ENCODE results near the gene TMEM161A.

Gene TMEM161A

DNA sequence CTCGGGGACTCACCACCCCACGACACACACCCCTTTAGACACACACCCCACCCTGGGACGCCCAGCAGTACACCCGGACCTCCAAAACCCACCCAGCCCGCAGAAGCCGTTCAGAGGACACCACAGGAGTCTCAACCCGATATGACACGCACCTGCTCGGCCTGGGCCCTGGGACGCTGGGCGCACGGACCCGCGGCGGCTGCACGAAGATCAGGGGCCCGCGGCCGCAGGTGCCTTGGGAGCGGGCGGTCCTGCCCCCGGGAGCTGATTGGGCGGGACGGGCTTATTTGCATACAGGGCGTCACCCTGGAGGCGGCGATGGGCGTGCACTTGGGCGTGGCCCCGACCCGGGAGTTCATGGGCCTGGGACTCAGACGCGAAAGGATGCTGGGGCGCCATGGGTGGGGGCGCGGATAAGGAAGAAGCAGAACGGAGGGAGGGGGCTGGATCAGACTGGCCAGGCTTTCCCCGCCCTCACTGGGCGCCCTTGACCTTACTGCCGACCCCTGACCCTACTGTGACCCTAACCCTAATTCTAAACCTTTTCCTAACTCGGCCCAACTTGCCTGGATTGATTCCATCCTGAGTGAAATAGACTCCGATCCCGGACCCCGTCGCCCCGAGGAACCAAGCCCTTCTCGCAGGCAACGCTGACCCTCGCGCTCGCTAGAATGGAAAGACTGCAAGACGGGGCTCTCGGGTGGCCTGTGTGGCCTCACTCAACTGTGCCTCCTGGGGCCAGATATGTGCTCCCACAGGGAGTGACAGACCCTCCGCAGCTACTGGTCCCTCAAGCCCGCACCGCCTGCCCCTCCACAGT, 32.0 kb upstream of the TMEM161A start, which contains the start of gene MEF2B:
Gene MEF2B (minus strand): TSS at position 211 of the 820 bp plus-strand sequence. CDS start 19,528 bp downstream, outside the sequence.
- Histone ChIP-seq H3K27ac (ENCODE audit: low read depth, low read length, severe bottlenecking) (no peak within 1 kb of the TSS), H3K9me3 (ENCODE audit: control insufficient read depth, low read length) (no peaks in the 10 kb centered on the region), H3K4me1 (ENCODE audit: control insufficient read depth, insufficient read depth, low read length, poor library complexity, severe bottlenecking) (peaks cover 7% of the 10 kb centered on the region), H3K36me3 (ENCODE audit: control insufficient read depth, insufficient read depth, low read length) (no peaks in the 10 kb centered on the region), H3K4me3 (ENCODE audit: extremely low read depth, insufficient read depth, low read length, poor library complexity, severe bottlenecking) (no peak within 1 kb of the TSS)
- whole genome bisulfite sequencing, 2 experiments (ENCODE audit: insufficient coverage in 2 of 2) = 21 to 24% methylated on average over 44 to 47 of the region's 56 CpGs

GRCh38 chr19:19169236-19170052, 31.2 kb upstream of the TMEM161A start:
- no peaks in the 10 kb centered on the region for H3K9me3 ChIP-seq (ENCODE audit: control insufficient read depth, low read length)
- WGBS, 2 experiments (ENCODE audit: insufficient coverage in 2 of 2) = 73 to 78% methylated on average over 9 of the region's 9 CpGs

DNA sequence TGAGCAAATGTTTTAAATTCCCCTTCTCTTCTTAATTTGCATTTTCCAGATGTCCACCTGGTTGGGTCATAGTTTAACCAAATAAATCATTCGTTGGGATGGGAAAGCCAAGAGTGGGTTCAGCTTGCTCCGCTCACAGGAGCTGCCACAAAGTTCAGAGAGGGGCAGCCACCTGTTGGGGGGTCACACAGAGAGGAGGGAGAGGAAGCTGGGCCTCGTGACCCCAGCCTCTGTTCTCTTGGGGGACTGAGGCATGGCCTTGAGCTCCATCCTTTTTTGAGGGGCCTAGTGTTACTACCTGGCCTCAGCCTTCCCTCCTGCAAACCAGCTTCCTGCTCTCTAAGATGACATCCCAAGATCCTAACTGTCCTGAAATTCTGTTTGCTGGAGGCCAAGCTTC, 29.3 kb upstream of the TMEM161A start:
- Histone ChIP-seq H3K9me3 (ENCODE audit: control insufficient read depth, low read length) (no peaks in the 10 kb centered on the region), H3K4me3 (ENCODE audit: extremely low read depth, insufficient read depth, low read length, poor library complexity, severe bottlenecking) (no peak overlapping the region), H3K36me3 (ENCODE audit: control insufficient read depth, insufficient read depth, low read length) (no peaks in the 10 kb centered on the region), H3K4me1 (ENCODE audit: control insufficient read depth, insufficient read depth, low read length, poor library complexity, severe bottlenecking) (peaks cover 7% of the 10 kb centered on the region), H3K27ac (ENCODE audit: low read depth, low read length, severe bottlenecking) (no peak overlapping the region)
- 86 to 100% methylated on average over 1 to 2 of the region's 3 CpGs for WGBS, 2 experiments (ENCODE audit: insufficient coverage in 2 of 2)

More at GRCh38 chr19:19169236-19170052, 31.2 kb upstream of the TMEM161A start:
- Histone ChIP-seq H3K4me3 (ENCODE audit: extremely low read depth, insufficient read depth, low read length, poor library complexity, severe bottlenecking) (no peak overlapping the region), H3K4me1 (ENCODE audit: control insufficient read depth, insufficient read depth, low read length, poor library complexity, severe bottlenecking) (peaks cover 7% of the 10 kb centered on the region), H3K27ac (ENCODE audit: low read depth, low read length, severe bottlenecking) (no peak overlapping the region), H3K36me3 (ENCODE audit: control insufficient read depth, insufficient read depth, low read length) (no peaks in the 10 kb centered on the region)

DNA sequence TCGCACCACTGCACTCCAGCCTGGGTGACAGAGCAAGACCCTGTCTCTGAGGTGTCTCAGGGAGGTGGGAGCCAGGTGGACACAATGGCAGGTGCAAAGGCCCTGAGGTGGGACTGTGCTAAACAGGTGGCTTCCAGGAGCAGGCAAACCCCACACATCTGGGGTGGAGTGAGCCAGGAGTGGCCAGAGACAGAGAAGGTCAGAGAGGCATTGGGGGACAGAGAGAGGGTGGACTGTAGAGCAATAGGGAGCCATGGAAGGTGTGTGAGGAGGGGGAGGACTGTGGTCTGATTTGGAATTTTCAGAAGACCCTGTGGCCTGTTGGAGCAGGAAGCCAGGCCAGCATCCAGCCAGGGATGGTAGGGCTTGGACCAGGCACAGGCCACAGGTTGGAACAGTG, 27.1 kb upstream of the TMEM161A start:
- Histone ChIP-seq H3K4me3 (ENCODE audit: extremely low read depth, insufficient read depth, low read length, poor library complexity, severe bottlenecking) (no peak overlapping the region), H3K36me3 (ENCODE audit: control insufficient read depth, insufficient read depth, low read length) (no peaks in the 10 kb centered on the region), H3K9me3 (ENCODE audit: control insufficient read depth, low read length) (no peaks in the 10 kb centered on the region), H3K4me1 (ENCODE audit: control insufficient read depth, insufficient read depth, low read length, poor library complexity, severe bottlenecking) (no peaks in the 10 kb centered on the region), H3K27ac (ENCODE audit: low read depth, low read length, severe bottlenecking) (no peak overlapping the region)
- WGBS, 2 experiments (ENCODE audit: insufficient coverage in 2 of 2) = 100% methylated on average over 1 of the region's 1 CpG

DNA sequence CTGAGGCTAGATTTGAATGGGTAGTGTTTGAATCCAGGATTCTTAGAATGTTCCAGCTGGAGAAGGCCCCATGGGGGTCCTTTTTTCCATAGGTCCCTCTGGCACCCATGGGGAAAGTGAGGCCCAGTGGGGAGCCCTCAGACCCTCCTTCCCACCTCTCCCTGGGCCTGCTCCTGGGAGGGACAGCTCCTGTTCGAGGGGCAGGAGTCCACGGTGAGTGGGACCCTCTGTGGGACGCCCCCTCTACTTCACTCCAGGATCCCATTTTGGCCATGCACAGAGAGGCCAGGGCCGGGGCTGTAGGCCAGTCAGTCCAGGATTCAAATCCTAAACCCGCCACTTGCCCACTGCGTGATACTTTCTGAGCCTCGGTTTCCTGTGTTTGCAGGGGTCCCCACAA, 24.2 kb upstream of the TMEM161A start:
- Histone ChIP-seq H3K9me3 (ENCODE audit: control insufficient read depth, low read length) (no peaks in the 10 kb centered on the region), H3K27ac (ENCODE audit: low read depth, low read length, severe bottlenecking) (no peak overlapping the region), H3K4me3 (ENCODE audit: extremely low read depth, insufficient read depth, low read length, poor library complexity, severe bottlenecking) (no peak overlapping the region), H3K4me1 (ENCODE audit: control insufficient read depth, insufficient read depth, low read length, poor library complexity, severe bottlenecking) (no peaks in the 10 kb centered on the region), H3K36me3 (ENCODE audit: control insufficient read depth, insufficient read depth, low read length) (no peaks in the 10 kb centered on the region)
- 92 to 93% methylated on average over 7 of the region's 7 CpGs for whole genome bisulfite sequencing, 2 experiments (ENCODE audit: insufficient coverage in 2 of 2)

DNA sequence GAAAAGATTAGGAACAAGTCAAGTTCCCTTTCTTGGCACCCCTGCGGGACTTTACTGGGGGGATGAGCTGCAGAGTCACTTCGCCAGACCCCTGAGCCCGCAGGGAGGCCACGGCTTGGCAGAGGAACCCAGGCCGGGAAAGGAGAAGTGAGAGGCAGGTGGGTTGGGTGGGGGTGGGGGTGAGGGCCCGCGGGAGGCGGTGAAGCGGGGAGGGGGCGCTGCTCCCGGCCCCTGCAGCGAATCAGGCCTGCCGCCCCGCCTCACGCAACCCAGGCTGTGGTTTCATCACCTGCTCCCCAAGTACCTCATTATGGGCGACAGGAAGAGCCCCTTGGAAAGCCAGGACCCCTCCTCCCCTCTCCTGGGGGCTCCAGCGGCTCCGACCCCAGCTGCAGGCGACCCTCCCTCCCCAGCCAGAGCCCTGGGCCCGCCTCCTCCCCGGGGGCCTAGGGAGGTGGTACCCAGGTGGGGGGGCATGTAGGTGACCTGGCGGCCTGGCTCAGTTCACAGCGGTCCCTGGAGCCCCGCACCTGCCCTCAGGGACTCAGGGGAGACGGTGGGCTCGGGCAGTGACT, 22.3 kb upstream of the TMEM161A start:
- Histone ChIP-seq H3K27ac (ENCODE audit: low read depth, low read length, severe bottlenecking) (no peak overlapping the region), H3K4me3 (ENCODE audit: extremely low read depth, insufficient read depth, low read length, poor library complexity, severe bottlenecking) (no peak overlapping the region), H3K36me3 (ENCODE audit: control insufficient read depth, insufficient read depth, low read length) (no peaks in the 10 kb centered on the region), H3K4me1 (ENCODE audit: control insufficient read depth, insufficient read depth, low read length, poor library complexity, severe bottlenecking) (no peaks in the 10 kb centered on the region), H3K9me3 (ENCODE audit: control insufficient read depth, low read length) (no peaks in the 10 kb centered on the region)
- 91 to 94% methylated on average over 6 to 8 of the region's 26 CpGs for WGBS, 2 experiments (ENCODE audit: insufficient coverage in 2 of 2)

GRCh38 chr19:19159534-19159933, 21.3 kb upstream of the TMEM161A start:
- H3K4me1 ChIP-seq (ENCODE audit: control insufficient read depth, insufficient read depth, low read length, poor library complexity, severe bottlenecking) = no peaks in the 10 kb centered on the region
- H3K4me3 ChIP-seq (ENCODE audit: extremely low read depth, insufficient read depth, low read length, poor library complexity, severe bottlenecking) = no peak overlapping the region
- no peaks in the 10 kb centered on the region for H3K9me3 ChIP-seq (ENCODE audit: control insufficient read depth, low read length)
- H3K36me3 ChIP-seq (ENCODE audit: control insufficient read depth, insufficient read depth, low read length) = no peaks in the 10 kb centered on the region
- H3K27ac ChIP-seq (ENCODE audit: low read depth, low read length, severe bottlenecking) = no peak overlapping the region
- WGBS, 2 experiments (ENCODE audit: insufficient coverage in 2 of 2) = 100% methylated on average over 1 of the region's 4 CpGs; no CpG with 5 or more reads in 1 of the 2 experiments

GRCh38 chr19:19157808-19158207, 19.5 kb upstream of the TMEM161A start:
- WGBS, 2 experiments (ENCODE audit: insufficient coverage in 2 of 2) = 80 to 89% methylated on average over 1 to 4 of the region's 6 CpGs
- Histone ChIP-seq H3K9me3 (ENCODE audit: control insufficient read depth, low read length) (no peaks in the 10 kb centered on the region), H3K27ac (ENCODE audit: low read depth, low read length, severe bottlenecking) (no peak overlapping the region), H3K4me1 (ENCODE audit: control insufficient read depth, insufficient read depth, low read length, poor library complexity, severe bottlenecking) (no peaks in the 10 kb centered on the region), H3K4me3 (ENCODE audit: extremely low read depth, insufficient read depth, low read length, poor library complexity, severe bottlenecking) (no peak overlapping the region), H3K36me3 (ENCODE audit: control insufficient read depth, insufficient read depth, low read length) (no peaks in the 10 kb centered on the region)

- WGBS, 2 experiments (ENCODE audit: insufficient coverage in 2 of 2) = 78 to 91% methylated on average over 4 to 5 of the region's 10 CpGs
- Histone ChIP-seq H3K4me3 (ENCODE audit: extremely low read depth, insufficient read depth, low read length, poor library complexity, severe bottlenecking) (no peak overlapping the region), H3K36me3 (ENCODE audit: control insufficient read depth, insufficient read depth, low read length) (no peaks in the 10 kb centered on the region), H3K27ac (ENCODE audit: low read depth, low read length, severe bottlenecking) (no peak overlapping the region), H3K4me1 (ENCODE audit: control insufficient read depth, insufficient read depth, low read length, poor library complexity, severe bottlenecking) (no peaks in the 10 kb centered on the region), H3K9me3 (ENCODE audit: control insufficient read depth, low read length) (no peaks in the 10 kb centered on the region)
These were observed 17.4 kb upstream of the TMEM161A start for GRCh38 chr19:19155495-19156219.

GRCh38 chr19:19154768-19155494, 16.7 kb upstream of the TMEM161A start:
- 89 to 94% methylated on average over 5 to 6 of the region's 6 CpGs for WGBS, 2 experiments (ENCODE audit: insufficient coverage in 2 of 2)
- no peak overlapping the region for H3K4me3 ChIP-seq (ENCODE audit: extremely low read depth, insufficient read depth, low read length, poor library complexity, severe bottlenecking)
- no peaks in the 10 kb centered on the region for H3K9me3 ChIP-seq (ENCODE audit: control insufficient read depth, low read length)
- H3K4me1 ChIP-seq (ENCODE audit: control insufficient read depth, insufficient read depth, low read length, poor library complexity, severe bottlenecking) = no peaks in the 10 kb centered on the region
- no peaks in the 10 kb centered on the region for H3K36me3 ChIP-seq (ENCODE audit: control insufficient read depth, insufficient read depth, low read length)
- no peak overlapping the region for H3K27ac ChIP-seq (ENCODE audit: low read depth, low read length, severe bottlenecking)
